ENCODE data around the gene TRIP6.

Gene TRIP6

DNA sequence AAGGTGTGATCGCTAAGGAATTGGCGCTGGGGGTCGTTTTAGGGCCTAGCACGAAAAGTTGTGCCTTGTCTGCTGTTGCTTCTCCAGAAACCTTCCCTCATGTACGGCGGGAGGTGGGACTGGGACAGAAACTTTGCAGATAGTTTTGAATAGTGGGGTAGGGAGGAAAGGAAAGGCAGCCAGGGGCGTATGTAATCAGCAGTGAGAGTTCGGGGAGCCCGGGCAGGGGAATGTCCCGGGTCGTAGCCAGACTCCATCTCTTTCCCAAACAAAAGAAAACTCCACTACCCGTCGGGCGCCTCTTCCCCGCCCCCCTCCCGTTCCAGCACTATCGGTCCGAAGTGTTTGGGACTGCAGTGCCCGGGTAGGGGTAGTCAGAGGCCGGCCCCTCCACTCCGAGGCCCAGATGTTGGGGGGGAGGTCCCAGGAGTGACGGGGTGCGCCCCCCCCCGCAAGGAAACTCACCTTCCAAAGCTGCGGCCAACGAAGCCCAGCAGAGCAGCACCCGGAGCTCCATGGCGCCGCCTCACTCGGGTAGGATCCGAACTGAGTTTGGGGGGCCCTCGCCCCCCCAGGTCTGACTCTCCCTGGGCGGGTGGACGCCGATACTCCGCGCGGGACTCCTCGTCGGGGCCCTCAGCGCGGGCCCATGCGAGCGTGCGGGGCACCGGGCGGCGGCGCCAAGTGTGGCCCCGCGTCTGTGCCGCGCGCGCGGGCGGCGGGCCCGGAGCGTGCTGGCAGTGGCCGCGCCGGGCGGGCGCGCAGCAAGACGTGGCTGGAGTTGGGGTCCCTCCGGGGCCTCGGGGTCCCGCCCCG, 40.5 kb upstream of the TRIP6 start:
- CTCF ChIA-PET: interaction anchor here (0.6 to 2.0 kb wide), 11 partner anchors 10 to 654 kb away, joined by 3 to 13 read pairs (median 5); partner anchors contain the start of gene SLC12A9
- Histone ChIP-seq H3K27ac (ENCODE audit: extremely low read depth, low read depth, low read length) (peak overlapping the region; percentile 91; the same call in 1 of the 2 replicates), H3K4me3 (ENCODE audit: low read depth, low read length) (peak overlapping the region; percentile 82), H3K4me1 (ENCODE audit: control insufficient read depth, insufficient read depth, low read length) (no peaks in the 10 kb centered on the region), H3K36me3 (ENCODE audit: control insufficient read depth in 2 of 2, insufficient read depth in 1 of 2, low read length in 2 of 2) (peaks cover 10 to 29% of the 10 kb centered on the region in 2 experiments; a peak in 2 of 3 replicates), H3K9me3 (ENCODE audit: control insufficient read depth, insufficient read depth, low read depth, low read length) (no peaks in the 10 kb centered on the region)
- POLR2A ChIA-PET: interaction anchor here (0.6 to 2.7 kb wide), 17 partner anchors 8 to 397 kb away, joined by 3 to 25 read pairs (median 5); partner anchors contain the start of genes MEPCE, POP7, SLC12A9 and SRRT
- TF ChIP-seq ZNF292 (tag by site-specific recombination; IDR thresholded peaks at IDR 0.05; ENCODE audit: borderline replicate concordance, low read depth) (no peak), ZNF366 (tag by site-specific recombination; conservative IDR thresholded peaks at IDR 0.05) (no peak), ZNF660 (tag by site-specific recombination; IDR thresholded peaks at IDR 0.05) (peak; percentile 25; the same call in 1 of the 2 replicates), ZNF114 (tag by site-specific recombination; IDR thresholded peaks at IDR 0.05) (no peak), ZNF426 (tag by site-specific recombination; IDR thresholded peaks at IDR 0.05) (no peak), ZNF423 (tag by site-specific recombination; IDR thresholded peaks at IDR 0.05) (no peak), KLF10 (tag by site-specific recombination; IDR thresholded peaks at IDR 0.05) (no peak), GLI2 (tag by site-specific recombination; IDR thresholded peaks at IDR 0.05; ENCODE audit: borderline replicate concordance, low read depth) (no peak), ZSCAN16 (tag by site-specific recombination; IDR thresholded peaks at IDR 0.05) (no peak), ZNF658 (tag by site-specific recombination; IDR thresholded peaks at IDR 0.05) (no peak), KLF1 (tag by site-specific recombination; IDR thresholded peaks at IDR 0.05) (no peak), ZNF600 (tag by site-specific recombination; IDR thresholded peaks at IDR 0.05) (peak; percentile 60; the same call in 1 of the 2 replicates), ZNF768 (tag by site-specific recombination; IDR thresholded peaks at IDR 0.05) (no peak), ZNF48 (tag by site-specific recombination; IDR thresholded peaks at IDR 0.05) (no peak), GLIS2 (tag by site-specific recombination; IDR thresholded peaks at IDR 0.05) (peak; percentile 81)
- TF ChIP-seq, protein P1, sequence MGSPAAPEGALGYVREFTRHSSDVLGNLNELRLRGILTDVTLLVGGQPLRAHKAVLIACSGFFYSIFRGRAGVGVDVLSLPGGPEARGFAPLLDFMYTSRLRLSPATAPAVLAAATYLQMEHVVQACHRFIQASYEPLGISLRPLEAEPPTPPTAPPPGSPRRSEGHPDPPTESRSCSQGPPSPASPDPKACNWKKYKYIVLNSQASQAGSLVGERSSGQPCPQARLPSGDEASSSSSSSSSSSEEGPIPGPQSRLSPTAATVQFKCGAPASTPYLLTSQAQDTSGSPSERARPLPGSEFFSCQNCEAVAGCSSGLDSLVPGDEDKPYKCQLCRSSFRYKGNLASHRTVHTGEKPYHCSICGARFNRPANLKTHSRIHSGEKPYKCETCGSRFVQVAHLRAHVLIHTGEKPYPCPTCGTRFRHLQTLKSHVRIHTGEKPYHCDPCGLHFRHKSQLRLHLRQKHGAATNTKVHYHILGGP (tag by site-specific recombination; IDR thresholded peaks at IDR 0.05): no peak
- TF ChIP-seq, protein P2, sequence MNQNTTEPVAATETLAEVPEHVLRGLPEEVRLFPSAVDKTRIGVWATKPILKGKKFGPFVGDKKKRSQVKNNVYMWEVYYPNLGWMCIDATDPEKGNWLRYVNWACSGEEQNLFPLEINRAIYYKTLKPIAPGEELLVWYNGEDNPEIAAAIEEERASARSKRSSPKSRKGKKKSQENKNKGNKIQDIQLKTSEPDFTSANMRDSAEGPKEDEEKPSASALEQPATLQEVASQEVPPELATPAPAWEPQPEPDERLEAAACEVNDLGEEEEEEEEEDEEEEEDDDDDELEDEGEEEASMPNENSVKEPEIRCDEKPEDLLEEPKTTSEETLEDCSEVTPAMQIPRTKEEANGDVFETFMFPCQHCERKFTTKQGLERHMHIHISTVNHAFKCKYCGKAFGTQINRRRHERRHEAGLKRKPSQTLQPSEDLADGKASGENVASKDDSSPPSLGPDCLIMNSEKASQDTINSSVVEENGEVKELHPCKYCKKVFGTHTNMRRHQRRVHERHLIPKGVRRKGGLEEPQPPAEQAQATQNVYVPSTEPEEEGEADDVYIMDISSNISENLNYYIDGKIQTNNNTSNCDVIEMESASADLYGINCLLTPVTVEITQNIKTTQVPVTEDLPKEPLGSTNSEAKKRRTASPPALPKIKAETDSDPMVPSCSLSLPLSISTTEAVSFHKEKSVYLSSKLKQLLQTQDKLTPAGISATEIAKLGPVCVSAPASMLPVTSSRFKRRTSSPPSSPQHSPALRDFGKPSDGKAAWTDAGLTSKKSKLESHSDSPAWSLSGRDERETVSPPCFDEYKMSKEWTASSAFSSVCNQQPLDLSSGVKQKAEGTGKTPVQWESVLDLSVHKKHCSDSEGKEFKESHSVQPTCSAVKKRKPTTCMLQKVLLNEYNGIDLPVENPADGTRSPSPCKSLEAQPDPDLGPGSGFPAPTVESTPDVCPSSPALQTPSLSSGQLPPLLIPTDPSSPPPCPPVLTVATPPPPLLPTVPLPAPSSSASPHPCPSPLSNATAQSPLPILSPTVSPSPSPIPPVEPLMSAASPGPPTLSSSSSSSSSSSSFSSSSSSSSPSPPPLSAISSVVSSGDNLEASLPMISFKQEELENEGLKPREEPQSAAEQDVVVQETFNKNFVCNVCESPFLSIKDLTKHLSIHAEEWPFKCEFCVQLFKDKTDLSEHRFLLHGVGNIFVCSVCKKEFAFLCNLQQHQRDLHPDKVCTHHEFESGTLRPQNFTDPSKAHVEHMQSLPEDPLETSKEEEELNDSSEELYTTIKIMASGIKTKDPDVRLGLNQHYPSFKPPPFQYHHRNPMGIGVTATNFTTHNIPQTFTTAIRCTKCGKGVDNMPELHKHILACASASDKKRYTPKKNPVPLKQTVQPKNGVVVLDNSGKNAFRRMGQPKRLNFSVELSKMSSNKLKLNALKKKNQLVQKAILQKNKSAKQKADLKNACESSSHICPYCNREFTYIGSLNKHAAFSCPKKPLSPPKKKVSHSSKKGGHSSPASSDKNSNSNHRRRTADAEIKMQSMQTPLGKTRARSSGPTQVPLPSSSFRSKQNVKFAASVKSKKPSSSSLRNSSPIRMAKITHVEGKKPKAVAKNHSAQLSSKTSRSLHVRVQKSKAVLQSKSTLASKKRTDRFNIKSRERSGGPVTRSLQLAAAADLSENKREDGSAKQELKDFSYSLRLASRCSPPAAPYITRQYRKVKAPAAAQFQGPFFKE (tag by site-specific recombination; IDR thresholded peaks at IDR 0.05; ENCODE audit: borderline replicate concordance): no peak
- TF ChIP-seq, protein P3, sequence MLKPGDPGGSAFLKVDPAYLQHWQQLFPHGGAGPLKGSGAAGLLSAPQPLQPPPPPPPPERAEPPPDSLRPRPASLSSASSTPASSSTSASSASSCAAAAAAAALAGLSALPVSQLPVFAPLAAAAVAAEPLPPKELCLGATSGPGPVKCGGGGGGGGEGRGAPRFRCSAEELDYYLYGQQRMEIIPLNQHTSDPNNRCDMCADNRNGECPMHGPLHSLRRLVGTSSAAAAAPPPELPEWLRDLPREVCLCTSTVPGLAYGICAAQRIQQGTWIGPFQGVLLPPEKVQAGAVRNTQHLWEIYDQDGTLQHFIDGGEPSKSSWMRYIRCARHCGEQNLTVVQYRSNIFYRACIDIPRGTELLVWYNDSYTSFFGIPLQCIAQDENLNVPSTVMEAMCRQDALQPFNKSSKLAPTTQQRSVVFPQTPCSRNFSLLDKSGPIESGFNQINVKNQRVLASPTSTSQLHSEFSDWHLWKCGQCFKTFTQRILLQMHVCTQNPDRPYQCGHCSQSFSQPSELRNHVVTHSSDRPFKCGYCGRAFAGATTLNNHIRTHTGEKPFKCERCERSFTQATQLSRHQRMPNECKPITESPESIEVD (tag by site-specific recombination; IDR thresholded peaks at IDR 0.05): no peak
- TF ChIP-seq, protein P4, sequence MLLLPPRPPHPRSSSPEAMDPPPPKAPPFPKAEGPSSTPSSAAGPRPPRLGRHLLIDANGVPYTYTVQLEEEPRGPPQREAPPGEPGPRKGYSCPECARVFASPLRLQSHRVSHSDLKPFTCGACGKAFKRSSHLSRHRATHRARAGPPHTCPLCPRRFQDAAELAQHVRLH (tag by site-specific recombination; IDR thresholded peaks at IDR 0.05): no peak
- TF ChIP-seq, protein P5, sequence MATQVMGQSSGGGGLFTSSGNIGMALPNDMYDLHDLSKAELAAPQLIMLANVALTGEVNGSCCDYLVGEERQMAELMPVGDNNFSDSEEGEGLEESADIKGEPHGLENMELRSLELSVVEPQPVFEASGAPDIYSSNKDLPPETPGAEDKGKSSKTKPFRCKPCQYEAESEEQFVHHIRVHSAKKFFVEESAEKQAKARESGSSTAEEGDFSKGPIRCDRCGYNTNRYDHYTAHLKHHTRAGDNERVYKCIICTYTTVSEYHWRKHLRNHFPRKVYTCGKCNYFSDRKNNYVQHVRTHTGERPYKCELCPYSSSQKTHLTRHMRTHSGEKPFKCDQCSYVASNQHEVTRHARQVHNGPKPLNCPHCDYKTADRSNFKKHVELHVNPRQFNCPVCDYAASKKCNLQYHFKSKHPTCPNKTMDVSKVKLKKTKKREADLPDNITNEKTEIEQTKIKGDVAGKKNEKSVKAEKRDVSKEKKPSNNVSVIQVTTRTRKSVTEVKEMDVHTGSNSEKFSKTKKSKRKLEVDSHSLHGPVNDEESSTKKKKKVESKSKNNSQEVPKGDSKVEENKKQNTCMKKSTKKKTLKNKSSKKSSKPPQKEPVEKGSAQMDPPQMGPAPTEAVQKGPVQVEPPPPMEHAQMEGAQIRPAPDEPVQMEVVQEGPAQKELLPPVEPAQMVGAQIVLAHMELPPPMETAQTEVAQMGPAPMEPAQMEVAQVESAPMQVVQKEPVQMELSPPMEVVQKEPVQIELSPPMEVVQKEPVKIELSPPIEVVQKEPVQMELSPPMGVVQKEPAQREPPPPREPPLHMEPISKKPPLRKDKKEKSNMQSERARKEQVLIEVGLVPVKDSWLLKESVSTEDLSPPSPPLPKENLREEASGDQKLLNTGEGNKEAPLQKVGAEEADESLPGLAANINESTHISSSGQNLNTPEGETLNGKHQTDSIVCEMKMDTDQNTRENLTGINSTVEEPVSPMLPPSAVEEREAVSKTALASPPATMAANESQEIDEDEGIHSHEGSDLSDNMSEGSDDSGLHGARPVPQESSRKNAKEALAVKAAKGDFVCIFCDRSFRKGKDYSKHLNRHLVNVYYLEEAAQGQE (tag by site-specific recombination; IDR thresholded peaks at IDR 0.05): no peak
- TF ChIP-seq, protein P6, sequence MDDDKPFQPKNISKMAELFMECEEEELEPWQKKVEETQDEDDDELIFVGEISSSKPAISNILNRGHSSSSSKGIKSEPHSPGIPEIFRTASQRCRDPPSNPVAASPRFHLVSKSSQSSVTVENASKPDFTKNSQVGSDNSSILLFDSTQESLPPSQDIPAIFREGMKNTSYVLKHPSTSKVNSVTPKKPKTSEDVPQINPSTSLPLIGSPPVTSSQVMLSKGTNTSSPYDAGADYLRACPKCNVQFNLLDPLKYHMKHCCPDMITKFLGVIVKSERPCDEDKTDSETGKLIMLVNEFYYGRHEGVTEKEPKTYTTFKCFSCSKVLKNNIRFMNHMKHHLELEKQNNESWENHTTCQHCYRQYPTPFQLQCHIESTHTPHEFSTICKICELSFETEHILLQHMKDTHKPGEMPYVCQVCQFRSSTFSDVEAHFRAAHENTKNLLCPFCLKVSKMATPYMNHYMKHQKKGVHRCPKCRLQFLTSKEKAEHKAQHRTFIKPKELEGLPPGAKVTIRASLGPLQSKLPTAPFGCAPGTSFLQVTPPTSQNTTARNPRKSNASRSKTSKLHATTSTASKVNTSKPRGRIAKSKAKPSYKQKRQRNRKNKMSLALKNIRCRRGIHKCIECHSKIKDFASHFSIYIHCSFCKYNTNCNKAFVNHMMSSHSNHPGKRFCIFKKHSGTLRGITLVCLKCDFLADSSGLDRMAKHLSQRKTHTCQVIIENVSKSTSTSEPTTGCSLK (tag by site-specific recombination; IDR thresholded peaks at IDR 0.05): no peak
